T-cell (primary cell): ENCODE results near the gene RTN4RL1. TPM values are rescaled to one million over a fixed set of nuclear protein-coding genes. Genes with fewer than 3 reads are reported as not detected.

ENCODE experiments used
- ATAC-seq, 4 experiments: fragments of 200-7000 bp in 3 of 4; fragments of 150-1000 bp in 1 of 4; cut with Tn5 transposase; replicated peaks in 1 of 4; 1 replicate in 3 of 4; 2 replicates in 1 of 4; pipeline ENCODE4 v1.10.0; 2021; ENCODE audit warnings: moderate library complexity in 3 of 4, mild to moderate bottlenecking in 2 of 4, moderate number of reproducible peaks in 1 of 4
- CTCF ChIA-PET, 2 donors: fragments of 300-600 bp; sonication (Branson Sonifier 250); formaldehyde crosslinking; loops; one replicate each; lab custom pipeline; 2022; ENCODE audit warnings: antibody characterized with exemption in 2 of 2; lab: Charles Lee
- POLR2A ChIA-PET, 2 donors: fragments of 300-600 bp; sonication (Branson Sonifier 250); formaldehyde crosslinking; loops; one replicate each; lab custom pipeline; 2022; ENCODE audit warnings: antibody characterized with exemption in 2 of 2; lab: Charles Lee
- DNase-seq, 35 experiments: peaks; one replicate each; pipeline versions ENCODE4 v3.0.0 to v3.0.0-alpha.2; 2013 to 2023
- H3K27ac ChIP-seq: one replicate; pipeline ENCODE4 v1.5.1; 2013; ENCODE audit warnings: low read length
- H3K27me3 ChIP-seq, 2 experiments: replicated peaks in 1 of 2; 1 replicate in 1 of 2; 2 replicates in 1 of 2; pipeline versions ENCODE4 v1.6.1 to v1.7.0; 2013; ENCODE audit warnings: low read length in 1 of 2, mixed read lengths in 1 of 2; ENCODE audit not compliant: control insufficient read depth in 2 of 2, insufficient read depth in 2 of 2; ENCODE audit errors: extremely low read depth in 1 of 2
- H3K36me3 ChIP-seq, 2 donors: 1 replicate in 1 of 2; 2 replicates in 1 of 2; pipeline versions ENCODE4 v1.6.1 to v1.7.0; 2013; ENCODE audit warnings: low read length in 1 of 2; ENCODE audit not compliant: control insufficient read depth in 2 of 2, insufficient read depth in 1 of 2; ENCODE audit errors: extremely low read depth in 1 of 2
- H3K4me1 ChIP-seq, 2 experiments: 1 replicate in 1 of 2; 2 replicates in 1 of 2; pipeline versions ENCODE4 v1.6.1 to v1.7.0; 2013; ENCODE audit warnings: low read length in 2 of 2, mixed read lengths in 1 of 2; ENCODE audit not compliant: insufficient read depth in 2 of 2, control insufficient read depth in 1 of 2; ENCODE audit errors: extremely low read depth in 1 of 2
- H3K4me3 ChIP-seq, 2 donors: 1 replicate in 1 of 2; 2 replicates in 1 of 2; pipeline versions ENCODE4 v1.5.1 to v1.7.0; 2013; ENCODE audit warnings: mild to moderate bottlenecking in 2 of 2, low read length in 1 of 2, moderate library complexity in 1 of 2; ENCODE audit not compliant: control insufficient read depth in 1 of 2; ENCODE audit errors: extremely low read depth in 1 of 2
- H3K9me3 ChIP-seq: 2 replicates; pipeline ENCODE4 v1.7.0; 2013
- H3K27ac Mint-ChIP-seq, 2 donors: one replicate each; pipeline ENCODE4 v1.8.0; 2020 to 2021; ENCODE audit warnings: mild to moderate bottlenecking in 2 of 2, mixed read lengths in 2 of 2
- H3K27me3 Mint-ChIP-seq, 2 donors: one replicate each; pipeline ENCODE4 v1.8.0; 2021 to 2022; ENCODE audit warnings: mixed read lengths in 2 of 2
- H3K36me3 Mint-ChIP-seq: one replicate; pipeline ENCODE4 v1.8.0; 2021; ENCODE audit warnings: mixed read lengths
- H3K4me1 Mint-ChIP-seq, 3 donors: one replicate each; pipeline ENCODE4 v1.8.0; 2020 to 2022; ENCODE audit warnings: mixed read lengths in 3 of 3, mild to moderate bottlenecking in 1 of 3
- H3K4me3 Mint-ChIP-seq, 3 donors: one replicate each; pipeline ENCODE4 v1.8.0; 2020 to 2022; ENCODE audit warnings: mild to moderate bottlenecking in 3 of 3, mixed read lengths in 3 of 3, moderate library complexity in 3 of 3
- H3K9me3 Mint-ChIP-seq, 3 donors: one replicate each; pipeline ENCODE4 v1.8.0; 2020 to 2022; ENCODE audit warnings: mixed read lengths in 3 of 3
- WGBS: methylation state at CpG from one replicate; pipeline ENCODE4 v1.1.5; 2013; ENCODE audit warnings: missing lambda C conversion rate; ENCODE audit not compliant: insufficient coverage; 5-methylcytosine and 5-hydroxymethylcytosine counted together
- total RNA-seq, 35 experiments: library from RNA in 6 of 35; stranded (reverse) in 6 of 35; fragments of 120-200 nt in 1 of 35; gene quantifications; one replicate each; pipeline versions ENCODE4 v1.2.1 to v1.2.4 and lab custom pipeline; 2013 to 2026

Gene RTN4RL1
- total RNA-seq, 5 donors from 2014 or later (not counting 1 experiment from before 2014, with no cell fraction given): 0.43 to 1.1 (median 0.63) TPM

GRCh38 chr17:1945621-1946020 lies 79.5 kb downstream of the RTN4RL1 start:
- peaks cover 0 to 18% of the 10 kb centered on the region in 2 experiments for H3K27me3 ChIP-seq
- no peak overlapping the region for H3K27ac ChIP-seq
- ChIA-PET POLR2A (no interaction called here), CTCF (no interaction called here)
- H3K4me3 ChIP-seq: no peak overlapping the region
- no peaks in the 10 kb centered on the region for H3K36me3 Mint-ChIP-seq
- H3K9me3 Mint-ChIP-seq: no peaks in the 10 kb centered on the region
- H3K27me3 Mint-ChIP-seq: no peaks in the 10 kb centered on the region
- 89% methylated on average over 9 of the region's 12 CpGs for WGBS
- H3K36me3 ChIP-seq: no peaks in the 10 kb centered on the region
- H3K4me3 Mint-ChIP-seq: no peak overlapping the region
- DNase-seq: no peak
- peaks cover 0 to 7% (median 0%) of the 10 kb centered on the region in 3 donors for H3K4me1 Mint-ChIP-seq
- H3K27ac Mint-ChIP-seq: no peak overlapping the region
- H3K9me3 ChIP-seq: no peaks in the 10 kb centered on the region
- ATAC-seq: no peak
- H3K4me1 ChIP-seq: no peaks in the 10 kb centered on the region

- ATAC-seq (no peak), DNase-seq (no peak)
- Histone ChIP-seq H3K9me3 (no peaks in the 10 kb centered on the region), H3K27me3 (peaks cover 0 to 18% of the 10 kb centered on the region in 2 experiments), H3K36me3 (no peaks in the 10 kb centered on the region), H3K4me3 (no peak overlapping the region), H3K4me1 (no peaks in the 10 kb centered on the region), H3K27ac (no peak overlapping the region)
- POLR2A ChIA-PET: no interaction called here
- H3K9me3 Mint-ChIP-seq: no peaks in the 10 kb centered on the region
- H3K36me3 Mint-ChIP-seq: no peaks in the 10 kb centered on the region
- H3K27ac Mint-ChIP-seq: no peak overlapping the region
- 81% methylated on average over 9 of the region's 11 CpGs for WGBS
- no peak overlapping the region for H3K4me3 Mint-ChIP-seq
- CTCF ChIA-PET: no interaction called here
- no peaks in the 10 kb centered on the region for H3K27me3 Mint-ChIP-seq
- peaks cover 0 to 7% (median 0%) of the 10 kb centered on the region in 3 donors for H3K4me1 Mint-ChIP-seq
These were observed 81.7 kb downstream of the RTN4RL1 start for GRCh38 chr17:1943436-1943831.

- no peak for DNase-seq
- H3K9me3 ChIP-seq: no peaks in the 10 kb centered on the region
- H3K4me3 ChIP-seq: no peak overlapping the region
- peaks cover 0 to 7% (median 0%) of the 10 kb centered on the region in 3 donors for H3K4me1 Mint-ChIP-seq
- H3K27me3 Mint-ChIP-seq: no peaks in the 10 kb centered on the region
- H3K27ac ChIP-seq: no peak overlapping the region
- H3K4me1 ChIP-seq: no peaks in the 10 kb centered on the region
- ATAC-seq: no peak
- peaks cover 0 to 18% of the 10 kb centered on the region in 2 experiments for H3K27me3 ChIP-seq
- no peaks in the 10 kb centered on the region for H3K36me3 ChIP-seq
- no peak overlapping the region for H3K4me3 Mint-ChIP-seq
- WGBS: 81% methylated on average over 16 of the region's 21 CpGs
- H3K36me3 Mint-ChIP-seq: no peaks in the 10 kb centered on the region
- no peaks in the 10 kb centered on the region for H3K9me3 Mint-ChIP-seq
- H3K27ac Mint-ChIP-seq: no peak overlapping the region
- ChIA-PET CTCF (no interaction called here), POLR2A (no interaction called here)
These were observed 82.3 kb downstream of the RTN4RL1 start for GRCh38 chr17:1942666-1943435.

- WGBS: 57% methylated on average over 2 of the region's 7 CpGs
- no peaks in the 10 kb centered on the region for H3K9me3 Mint-ChIP-seq
- Histone ChIP-seq H3K9me3 (no peaks in the 10 kb centered on the region), H3K36me3 (no peaks in the 10 kb centered on the region), H3K4me3 (no peak overlapping the region), H3K4me1 (no peaks in the 10 kb centered on the region), H3K27ac (no peak overlapping the region), H3K27me3 (peaks cover 0 to 18% of the 10 kb centered on the region in 2 experiments)
- ChIA-PET CTCF (no interaction called here), POLR2A (no interaction called here)
- no peak for ATAC-seq
- H3K27me3 Mint-ChIP-seq: no peaks in the 10 kb centered on the region
- no peak overlapping the region for H3K27ac Mint-ChIP-seq
- no peak overlapping the region for H3K4me3 Mint-ChIP-seq
- peaks cover 0 to 7% (median 0%) of the 10 kb centered on the region in 3 donors for H3K4me1 Mint-ChIP-seq
- no peaks in the 10 kb centered on the region for H3K36me3 Mint-ChIP-seq
- no peak for DNase-seq
These were observed 83.1 kb downstream of the RTN4RL1 start for GRCh38 chr17:1942066-1942365.

GRCh38 chr17:1941272-1942065 lies 83.7 kb downstream of the RTN4RL1 start:
- Histone ChIP-seq H3K4me3 (no peak overlapping the region), H3K9me3 (no peaks in the 10 kb centered on the region), H3K27ac (no peak overlapping the region), H3K27me3 (peaks cover 0 to 18% of the 10 kb centered on the region in 2 experiments), H3K36me3 (no peaks in the 10 kb centered on the region), H3K4me1 (no peaks in the 10 kb centered on the region)
- Mint-ChIP-seq H3K9me3 (no peaks in the 10 kb centered on the region), H3K4me1 (peaks cover 0 to 3% (median 0%) of the 10 kb centered on the region in 3 donors), H3K27ac (no peak overlapping the region), H3K27me3 (no peaks in the 10 kb centered on the region), H3K4me3 (no peak overlapping the region), H3K36me3 (no peaks in the 10 kb centered on the region)
- ChIA-PET POLR2A (no interaction called here), CTCF (no interaction called here)
- DNase-seq (no peak), ATAC-seq (no peak)
- WGBS: 87% methylated on average over 17 of the region's 23 CpGs

GRCh38 chr17:1940810-1941185 lies 84.3 kb downstream of the RTN4RL1 start:
- no peak for ATAC-seq

More at GRCh38 chr17:1940810-1941185, 84.3 kb downstream of the RTN4RL1 start:
- 92% methylated on average over 10 of the region's 10 CpGs for WGBS
- Histone ChIP-seq H3K36me3 (no peaks in the 10 kb centered on the region), H3K27me3 (peaks cover 0 to 23% of the 10 kb centered on the region in 2 experiments), H3K9me3 (no peaks in the 10 kb centered on the region), H3K27ac (no peak overlapping the region), H3K4me1 (no peaks in the 10 kb centered on the region), H3K4me3 (no peak overlapping the region)
- ChIA-PET POLR2A (no interaction called here), CTCF (no interaction called here)
- no peaks in the 10 kb centered on the region for H3K4me1 Mint-ChIP-seq
- H3K27me3 Mint-ChIP-seq: no peaks in the 10 kb centered on the region
- no peak overlapping the region for H3K4me3 Mint-ChIP-seq
- no peak overlapping the region for H3K27ac Mint-ChIP-seq
- no peaks in the 10 kb centered on the region for H3K9me3 Mint-ChIP-seq
- no peaks in the 10 kb centered on the region for H3K36me3 Mint-ChIP-seq
- DNase-seq: no peak
